Psoas muscle (tissue), 8 donors: ENCODE results near the gene SAT1. TPM values are rescaled to one million over a fixed set of nuclear protein-coding genes. Genes with fewer than 3 reads are reported as not detected.

Experiments
- ATAC-seq, 4 donors: fragments of 200-7000 bp; cut with Tn5 transposase; one replicate each; pipeline ENCODE4 v1.9.1; 2020; ENCODE audit warnings: moderate library complexity in 3 of 4, mild to moderate bottlenecking in 2 of 4
- DNase-seq, 2 donors: peaks; one replicate each; pipeline ENCODE4 v3.0.0-alpha.2; 2020
- H3K27ac ChIP-seq: fragments of 200-600 bp; one replicate; pipeline ENCODE4 v1.8.0; 2022
- H3K27me3 ChIP-seq, 3 donors: fragments of 200-600 bp in 1 of 3; one replicate each; pipeline versions ENCODE4 v1.6.1 to v1.8.0; 2013 to 2022; ENCODE audit warnings: low read length in 2 of 3, mild to moderate bottlenecking in 2 of 3, moderate library complexity in 1 of 3; ENCODE audit not compliant: insufficient read depth in 3 of 3
- H3K36me3 ChIP-seq, 2 donors: fragments of 200-600 bp in 1 of 2; one replicate each; pipeline versions ENCODE4 v1.6.1 to v1.8.0; 2013 to 2022; ENCODE audit warnings: low read depth in 1 of 2, mild to moderate bottlenecking in 1 of 2, moderate library complexity in 1 of 2; ENCODE audit not compliant: insufficient read depth in 1 of 2
- H3K4me1 ChIP-seq: fragments of 200-600 bp; one replicate; pipeline ENCODE4 v1.8.0; 2022
- H3K4me3 ChIP-seq: fragments of 200-600 bp; one replicate; pipeline ENCODE4 v1.8.0; 2022; ENCODE audit warnings: mild to moderate bottlenecking
- H3K9me3 ChIP-seq: fragments of 200-600 bp; one replicate; pipeline ENCODE4 v1.8.0; 2022
- WGBS, 3 donors: extraction: QIAGEN DNeasy Blood & Tissue Kit; methylation state at CpG; one replicate each; pipeline versions ENCODE4 v1.1.6 to v1.1.7; 2013; 5-methylcytosine and 5-hydroxymethylcytosine counted together
- intact Hi-C, 2 donors: fragments of 100-400 bp; cut with DNase I; formaldehyde crosslinking; loops; one replicate each; pipeline versions ENCODE4 v1.11.0 to v1.14.2; 2022
- polyA plus RNA-seq, 3 donors: library from polyadenylated mRNA; stranded (reverse); fragments of 200-250 nt; gene quantifications; one replicate each; pipeline ENCODE4 v1.2.3, GENCODE V29; 2013
- total RNA-seq, 4 donors: library from RNA; stranded (reverse); fragmentation: NEBNext Ultra II Directional in 2 of 4; extraction: Animal tissue kit (Norgen Biotek cat#: 25700) in 2 of 4; gene quantifications; one replicate each; pipeline versions ENCODE4 v1.2.1 to v1.2.4, GENCODE V29; 2021 to 2023
- TF ChIP-seq, protein P1 (sequence below): fragments of 200-600 bp; IDR thresholded peaks from one replicate; pipeline ENCODE4 v1.8.0; 2022; ENCODE audit warnings: antibody characterized with exemption
- donor health status: healthy with polysubstance abuse.
- donor health status: DM: no; HTN: no; CAD: no; lungs with moderate emphysema.
- donor health status: Bipolar disorder and iron deficiency.
- donor health status: healthy.
- donor health status: DM: yes; HTN: yes; CAD: no.
- donor health status: DM: no; HTN: no; CAD: no.
- donor health status: DM: no; HTN: no; CAD: no.
- donor health status: DM: yes; HTN: yes; CAD: no.

SAT1 gene
- total and polyA plus RNA-seq, 7 donors: 20.7 to 129 (median 45.1) TPM

- Histone ChIP-seq H3K4me3 (no peak overlapping the region), H3K27ac (no peak overlapping the region), H3K36me3 (no peaks in the 10 kb centered on the region), H3K4me1 (no peaks in the 10 kb centered on the region), H3K27me3 (no peaks in the 10 kb centered on the region), H3K9me3 (no peaks in the 10 kb centered on the region)
- TF ChIP-seq, protein P1, sequence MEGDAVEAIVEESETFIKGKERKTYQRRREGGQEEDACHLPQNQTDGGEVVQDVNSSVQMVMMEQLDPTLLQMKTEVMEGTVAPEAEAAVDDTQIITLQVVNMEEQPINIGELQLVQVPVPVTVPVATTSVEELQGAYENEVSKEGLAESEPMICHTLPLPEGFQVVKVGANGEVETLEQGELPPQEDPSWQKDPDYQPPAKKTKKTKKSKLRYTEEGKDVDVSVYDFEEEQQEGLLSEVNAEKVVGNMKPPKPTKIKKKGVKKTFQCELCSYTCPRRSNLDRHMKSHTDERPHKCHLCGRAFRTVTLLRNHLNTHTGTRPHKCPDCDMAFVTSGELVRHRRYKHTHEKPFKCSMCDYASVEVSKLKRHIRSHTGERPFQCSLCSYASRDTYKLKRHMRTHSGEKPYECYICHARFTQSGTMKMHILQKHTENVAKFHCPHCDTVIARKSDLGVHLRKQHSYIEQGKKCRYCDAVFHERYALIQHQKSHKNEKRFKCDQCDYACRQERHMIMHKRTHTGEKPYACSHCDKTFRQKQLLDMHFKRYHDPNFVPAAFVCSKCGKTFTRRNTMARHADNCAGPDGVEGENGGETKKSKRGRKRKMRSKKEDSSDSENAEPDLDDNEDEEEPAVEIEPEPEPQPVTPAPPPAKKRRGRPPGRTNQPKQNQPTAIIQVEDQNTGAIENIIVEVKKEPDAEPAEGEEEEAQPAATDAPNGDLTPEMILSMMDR: no peak
- WGBS, 3 donors: 57 to 59% (median 58%) methylated on average over 4 of the region's 4 CpGs
- DNase-seq: no peak
- no peak for ATAC-seq
- intact Hi-C loops: no loop called here
Observed at GRCh38 chrX:23764188-23764984, 18.6 kb upstream of the SAT1 start.

DNA sequence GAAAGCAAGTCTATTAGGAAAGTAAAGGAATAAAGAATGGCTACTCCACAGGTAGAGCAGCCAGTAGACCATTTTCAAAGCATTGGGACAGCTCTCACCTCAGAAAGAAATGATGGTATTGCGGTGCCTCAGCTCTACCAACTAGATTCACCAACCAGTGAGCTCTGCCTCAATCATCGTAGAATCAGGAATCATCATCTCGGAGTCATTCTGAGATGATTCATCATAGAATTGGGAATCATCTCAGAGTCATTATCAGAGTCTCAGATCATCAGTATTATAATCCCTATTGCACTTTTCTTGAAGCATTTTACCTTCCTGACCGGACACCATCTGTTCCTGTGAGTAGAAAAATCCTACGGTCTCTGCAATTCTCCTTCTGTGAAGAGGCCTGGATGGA, 17.5 kb upstream of the SAT1 start:
- WGBS, 3 donors: 70 to 79% (median 72%) methylated on average over 5 of the region's 5 CpGs
- no peaks in the 10 kb centered on the region for H3K4me1 ChIP-seq
- DNase-seq (no peak), ATAC-seq (no peak)
- TF ChIP-seq, protein P1: no peak
- H3K36me3 ChIP-seq: no peaks in the 10 kb centered on the region
- no peak overlapping the region for H3K27ac ChIP-seq
- intact Hi-C loops: no loop called here
- no peak overlapping the region for H3K4me3 ChIP-seq
- no peaks in the 10 kb centered on the region for H3K9me3 ChIP-seq
- no peaks in the 10 kb centered on the region for H3K27me3 ChIP-seq

DNA sequence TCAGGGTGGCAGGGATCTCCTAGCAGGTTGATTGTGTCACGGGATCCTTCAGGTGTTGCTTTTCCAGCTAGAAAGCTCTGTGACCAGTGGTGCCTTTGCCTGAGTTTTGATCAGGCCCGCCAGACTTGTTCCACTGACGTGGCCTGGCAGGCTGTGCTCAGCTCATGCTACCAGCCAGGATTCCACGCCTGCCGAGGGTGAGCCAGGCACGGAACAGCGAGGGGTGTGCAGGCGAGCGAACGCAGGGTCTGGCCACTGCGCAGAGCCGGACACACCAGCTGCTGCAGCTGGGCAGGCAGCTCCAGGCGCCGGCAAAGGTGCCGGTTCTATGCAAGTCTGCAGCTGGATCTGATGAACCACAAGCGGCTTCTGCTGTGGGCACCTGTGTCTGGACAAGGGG, 17.1 kb upstream of the SAT1 start:
- intact Hi-C loops: no loop called here
- 71 to 73% (median 73%) methylated on average over 13 to 16 of the region's 16 CpGs for WGBS, 3 donors
- H3K4me3 ChIP-seq: no peak overlapping the region
- H3K4me1 ChIP-seq: no peaks in the 10 kb centered on the region
- no peak for DNase-seq
- TF ChIP-seq, protein P1: no peak
- no peak overlapping the region for H3K27ac ChIP-seq
- peak in 3 of 4 donors; percentile 67 to 87 (median 69) for ATAC-seq
- no peaks in the 10 kb centered on the region for H3K9me3 ChIP-seq
- no peaks in the 10 kb centered on the region for H3K27me3 ChIP-seq
- no peaks in the 10 kb centered on the region for H3K36me3 ChIP-seq

DNA sequence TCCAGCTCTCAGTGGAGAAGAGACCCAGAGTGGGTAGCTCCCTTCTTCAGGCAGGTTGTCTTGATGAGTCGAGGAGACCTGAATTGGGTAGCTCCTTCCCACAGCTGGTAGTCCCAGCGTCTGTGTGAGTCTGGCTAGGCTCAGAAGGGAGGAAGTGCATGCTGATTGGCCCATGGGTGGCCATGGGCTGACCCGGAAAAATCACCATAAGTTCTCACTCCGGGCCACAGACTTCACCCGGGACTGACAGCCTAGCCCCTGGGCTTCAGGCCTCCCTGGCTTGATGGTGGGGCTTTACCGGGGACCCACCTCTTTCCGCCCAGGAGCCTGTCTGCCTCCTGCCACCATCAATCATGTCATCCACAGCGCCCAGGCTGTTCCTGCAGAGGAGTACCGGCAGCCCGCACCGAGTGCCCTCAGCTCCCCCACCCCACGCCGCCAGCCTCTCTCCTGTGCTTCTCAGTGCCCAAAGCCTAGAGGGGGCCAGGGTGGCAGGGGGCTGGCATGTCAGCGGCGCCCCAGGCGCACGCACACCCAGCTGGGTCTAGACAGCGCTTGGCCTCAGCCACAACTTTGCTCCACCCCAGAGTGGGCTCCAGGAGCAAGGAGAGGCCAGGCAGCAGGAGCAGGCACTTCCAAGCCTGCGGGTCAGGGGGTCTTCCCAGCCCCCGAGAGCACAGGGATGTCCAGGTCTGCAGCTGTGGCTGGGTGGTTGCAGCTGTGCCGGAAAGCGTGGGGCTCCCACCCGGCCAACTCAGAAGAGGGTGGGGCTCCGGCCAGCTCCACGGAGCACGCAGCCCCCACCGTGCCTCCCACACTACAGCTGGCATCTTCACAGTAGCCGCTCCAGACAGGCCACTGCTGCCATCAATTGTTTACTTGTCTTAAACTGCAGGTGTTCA, 16.1 kb upstream of the SAT1 start:
- Histone ChIP-seq H3K36me3 (no peaks in the 10 kb centered on the region), H3K27me3 (no peaks in the 10 kb centered on the region), H3K4me1 (no peaks in the 10 kb centered on the region), H3K27ac (no peak overlapping the region), H3K4me3 (peak overlapping the region; percentile 25), H3K9me3 (no peaks in the 10 kb centered on the region)
- no peak for DNase-seq
- TF ChIP-seq, protein P1: no peak
- whole genome bisulfite sequencing, 3 donors: 47 to 67% (median 49%) methylated on average over 19 to 28 of the region's 28 CpGs
- intact Hi-C loops: no loop called here
- ATAC-seq: peak in 3 of 4 donors; percentile 28 to 65 (median 40)
